Measurements from ENCODE around the gene ZNF423. TPM values are rescaled to one million over a fixed set of nuclear protein-coding genes. Genes with fewer than 3 reads are reported as not detected.

The ZNF423 gene
- total RNA-seq, 4 donors from 2014 or later = 4.1 to 20.2 (median 10.3) TPM

DNA sequence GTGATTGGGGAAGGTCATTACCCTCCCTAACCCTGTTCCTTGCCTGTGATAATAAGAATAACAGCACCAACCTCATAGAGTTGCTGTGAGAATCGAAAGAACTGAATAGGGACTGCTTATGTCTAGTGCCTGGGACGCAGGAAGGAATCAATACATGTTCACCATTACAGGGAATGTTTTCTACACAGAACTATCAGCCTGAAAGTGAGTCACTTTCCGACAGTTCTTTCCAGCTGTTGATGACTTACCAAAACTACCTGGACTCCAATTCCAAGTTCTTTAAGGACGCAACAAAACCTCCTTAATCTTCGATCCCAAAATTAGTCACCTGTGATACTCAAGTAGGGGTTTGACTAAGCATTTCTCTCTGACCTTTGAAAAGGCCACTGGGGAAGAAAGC, 29.4 kb downstream of the ZNF423 start:
- no peak for TF ChIP-seq CTCF (IDR thresholded peaks at IDR 0.05; ENCODE audit: low read depth)

DNA sequence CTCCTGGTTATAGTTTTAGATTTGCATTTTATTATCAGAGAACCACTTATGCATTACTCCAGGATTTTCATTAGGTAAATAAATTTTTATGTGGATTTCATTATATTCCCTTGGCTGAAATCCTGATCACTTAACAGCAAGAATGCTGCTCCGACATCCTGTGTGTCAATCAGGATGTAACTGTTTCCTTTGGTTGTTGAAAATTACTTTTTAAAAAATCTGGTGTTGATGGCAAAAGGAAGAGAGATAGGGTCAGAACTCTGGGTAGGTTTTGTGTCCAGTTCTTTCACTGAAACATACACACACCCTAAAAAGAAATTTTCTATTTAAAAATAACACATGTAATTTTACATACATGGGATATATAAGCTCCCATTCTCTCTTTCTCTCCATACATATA, 30.9 kb downstream of the ZNF423 start:
- TF ChIP-seq CTCF (IDR thresholded peaks at IDR 0.05; ENCODE audit: low read depth) = no peak

DNA sequence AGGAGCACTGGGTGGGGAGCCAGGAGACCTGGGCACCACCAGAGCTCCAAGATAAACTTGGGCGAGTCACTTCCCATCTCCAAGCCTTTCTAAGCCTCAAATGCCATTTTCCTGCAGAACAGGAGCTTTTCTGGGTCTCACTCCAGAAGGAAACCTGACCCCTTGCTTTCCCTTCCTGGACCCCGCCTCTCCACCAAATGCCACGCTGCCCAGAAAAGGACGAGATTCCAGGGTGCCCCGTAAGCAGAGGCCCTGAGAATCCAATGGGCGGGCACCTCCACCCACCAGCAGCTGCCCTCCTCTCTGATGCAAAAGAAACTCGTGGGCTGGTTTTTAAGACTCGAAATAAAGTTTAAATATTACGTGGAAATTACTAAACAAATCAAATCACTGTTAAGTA, 31.3 kb downstream of the ZNF423 start:
- no peak for TF ChIP-seq CTCF (IDR thresholded peaks at IDR 0.05; ENCODE audit: low read depth)

GRCh38 chr16:49822649-49823370, 33.1 kb downstream of the ZNF423 start:
- no peak for TF ChIP-seq CTCF (IDR thresholded peaks at IDR 0.05; ENCODE audit: low read depth)

DNA sequence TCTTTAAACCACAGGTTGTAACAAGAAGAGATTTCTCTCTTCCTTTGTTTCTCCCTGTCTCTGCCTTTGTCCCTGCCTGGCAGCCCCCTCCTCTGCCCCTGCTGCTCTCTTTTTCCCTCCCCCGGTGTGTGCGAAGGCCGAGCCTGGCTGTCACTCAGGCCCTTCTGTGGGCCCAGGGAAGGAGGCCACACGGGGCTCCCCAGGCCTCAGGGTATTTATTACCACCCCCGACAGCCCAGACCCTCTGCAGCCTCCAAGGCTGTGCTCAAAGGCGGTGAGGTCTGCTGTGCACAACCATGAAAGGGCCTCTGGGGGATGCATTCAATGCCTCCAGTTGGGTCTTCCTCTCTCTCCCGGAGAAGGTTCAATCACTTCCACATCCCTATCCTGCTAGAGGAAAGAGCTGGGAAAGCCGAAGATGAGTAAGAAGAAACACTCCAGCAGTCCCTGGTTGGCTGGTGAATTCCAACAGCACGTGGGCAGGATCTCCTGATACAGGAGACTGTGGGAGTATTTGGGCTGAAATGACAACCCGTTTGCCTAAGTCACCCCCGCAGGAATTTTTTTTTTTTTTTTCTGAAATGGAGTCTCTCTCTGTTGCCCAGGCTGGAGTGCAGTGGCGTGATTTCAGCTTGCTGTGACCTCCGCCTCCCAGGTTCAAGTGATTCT, 34.2 kb downstream of the ZNF423 start:
- no peak for TF ChIP-seq CTCF (IDR thresholded peaks at IDR 0.05; ENCODE audit: low read depth)

GRCh38 chr16:49821156-49821555, 34.8 kb downstream of the ZNF423 start:
- no peak for TF ChIP-seq CTCF (IDR thresholded peaks at IDR 0.05; ENCODE audit: low read depth)

DNA sequence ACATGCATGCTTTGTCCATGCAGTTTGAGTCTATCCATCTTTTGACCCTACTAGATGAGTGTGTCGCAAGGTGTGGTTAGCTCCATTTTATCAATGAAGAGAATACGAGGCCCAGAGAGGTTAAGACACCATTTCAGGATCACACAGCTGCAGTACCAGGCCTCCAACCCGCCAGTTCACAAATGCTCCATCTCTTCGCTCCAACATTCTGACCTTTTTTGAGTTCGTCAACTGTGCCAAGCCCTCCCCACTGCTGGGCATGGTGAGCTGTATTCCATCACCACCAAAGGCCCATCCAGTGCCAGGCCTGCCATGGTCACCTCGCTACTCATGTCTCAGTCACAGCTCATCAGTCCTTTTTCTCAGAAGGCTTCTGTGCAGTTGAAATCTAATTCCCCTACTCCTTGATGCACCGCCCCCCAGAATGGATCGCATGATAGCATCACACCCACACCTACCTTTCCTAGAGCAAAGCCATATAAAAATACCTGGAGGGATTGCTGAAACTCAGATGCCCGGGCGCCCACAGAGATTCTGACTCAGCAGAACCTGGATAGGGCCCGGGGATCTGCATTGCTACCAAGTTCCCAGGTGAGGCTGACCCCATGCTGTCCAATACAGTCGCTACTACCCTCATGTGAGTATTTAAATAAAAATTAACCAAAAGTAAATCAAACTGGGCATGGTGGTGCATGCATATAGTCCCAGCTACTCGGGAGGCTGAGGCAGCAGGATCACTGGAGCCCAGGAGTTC, 38.0 kb downstream of the ZNF423 start:
- TF ChIP-seq CTCF (IDR thresholded peaks at IDR 0.05; ENCODE audit: low read depth) = no peak

Measured in subcutaneous adipose tissue (tissue), 4 donors.